SK-N-MC (cell line): ENCODE measurements around the gene ACTL10.
A peak's percentile ranks its signal among the peaks of the same experiment; 100 is the strongest.

Experiments
- DNase-seq: peaks from one replicate; pipeline ENCODE4 v3.0.0-alpha.2; 2011; ENCODE audit warnings: low read depth, low spot score
- H3K27ac ChIP-seq: fragments of 200-600 bp; sonication (generic); 2 replicates; pipeline ENCODE4 v1.5.1; 2016; ENCODE audit warnings: mixed run types
- H3K36me3 ChIP-seq: fragments of 200-600 bp; sonication (generic); 2 replicates; pipeline ENCODE4 v1.6.1; 2017; ENCODE audit warnings: antibody characterized with exemption, low read length, mixed read lengths; ENCODE audit not compliant: insufficient read depth
- H3K4me3 ChIP-seq: fragments of 200-600 bp; sonication (generic); 2 replicates; pipeline ENCODE4 v1.5.1; 2016
- H3K9ac ChIP-seq: fragments of 200-600 bp; sonication (generic); 2 replicates; pipeline ENCODE4 v1.8.0; 2017; ENCODE audit warnings: mixed run types, mixed read lengths; ENCODE audit not compliant: insufficient read length
- H3K9me3 ChIP-seq: fragments of 200-600 bp; sonication (generic); 2 replicates; pipeline ENCODE4 v1.6.1; 2017; ENCODE audit warnings: low read depth, mild to moderate bottlenecking, antibody characterized with exemption, low read length, moderate library complexity, mixed read lengths
- EZH2 ChIP-seq: fragments of 200-600 bp; sonication (generic); IDR thresholded peaks from one replicate; pipeline ENCODE4 v1.6.1; 2017; ENCODE audit warnings: antibody characterized with exemption
- FOXP2 ChIP-seq: optimal IDR thresholded peaks from 2 replicates; pipeline ENCODE3; 2011; ENCODE audit warnings: mild to moderate bottlenecking, moderate library complexity; ENCODE audit not compliant: insufficient read depth; ENCODE audit errors: extremely low read length, control extremely low read depth
- POLR2AphosphoS5 ChIP-seq: IDR thresholded peaks from 2 replicates; pipeline ENCODE4 v1.6.1; 2012; ENCODE audit warnings: mild to moderate bottlenecking, low read depth, low read length, borderline replicate concordance

Gene ACTL10

GRCh38 chr20:33677991-33678702 lies 11.4 kb downstream of the ACTL10 start:
- H3K27ac ChIP-seq, result 0 out of 2 replicates have a peak overlapping the region, but pooled peaks have one; percentile 36

GRCh38 chr20:33679758-33680485 lies 13.2 kb downstream of the ACTL10 start:
- Histone ChIP-seq H3K36me3 (peaks cover 34% of the 10 kb centered on the region), H3K27ac (no peak overlapping the region), H3K9ac (no peak overlapping the region), H3K9me3 (no peaks in the 10 kb centered on the region), H3K4me3 (no peak overlapping the region)
- TF ChIP-seq EZH2, result no peak
- no peak for DNase-seq

More at GRCh38 chr20:33677991-33678702, 11.4 kb downstream of the ACTL10 start:
- TF ChIP-seq EZH2, result no peak
- no peak for TF ChIP-seq POLR2AphosphoS5
- no peak for TF ChIP-seq FOXP2
- H3K9me3 ChIP-seq, result no peaks in the 10 kb centered on the region
- no peak overlapping the region for H3K4me3 ChIP-seq
- DNase-seq, result no peak
- peaks cover 34% of the 10 kb centered on the region for H3K36me3 ChIP-seq
- no peak overlapping the region for H3K9ac ChIP-seq

- TF ChIP-seq FOXP2 (no peak), EZH2 (no peak), POLR2AphosphoS5 (no peak)
- Histone ChIP-seq H3K9me3 (no peaks in the 10 kb centered on the region), H3K27ac (peak overlapping the region; percentile 42), H3K9ac (no peak overlapping the region), H3K4me3 (no peak overlapping the region), H3K36me3 (peaks cover 34% of the 10 kb centered on the region)
- DNase-seq, result no peak
Measured at GRCh38 chr20:33680686-33681085, 13.9 kb downstream of the ACTL10 start.

GRCh38 chr20:33681288-33681687 lies 14.5 kb downstream of the ACTL10 start:
- Histone ChIP-seq H3K36me3 (peaks cover 34% of the 10 kb centered on the region), H3K27ac (no peak overlapping the region)

GRCh38 chr20:33681728-33682353 lies 15.1 kb downstream of the ACTL10 start:
- peaks cover 34% of the 10 kb centered on the region for H3K36me3 ChIP-seq
- no peaks in the 10 kb centered on the region for H3K9me3 ChIP-seq
- no peak overlapping the region for H3K27ac ChIP-seq
- TF ChIP-seq FOXP2, result no peak
- no peak for TF ChIP-seq EZH2
- no peak for TF ChIP-seq POLR2AphosphoS5
- no peak for DNase-seq
- H3K9ac ChIP-seq, result no peak overlapping the region
- no peak overlapping the region for H3K4me3 ChIP-seq

More at GRCh38 chr20:33681288-33681687, 14.5 kb downstream of the ACTL10 start:
- Histone ChIP-seq H3K4me3 (no peak overlapping the region), H3K9me3 (no peaks in the 10 kb centered on the region), H3K9ac (no peak overlapping the region)
- DNase-seq, result no peak
- TF ChIP-seq EZH2, result no peak
- TF ChIP-seq FOXP2, result no peak
- no peak for TF ChIP-seq POLR2AphosphoS5

GRCh38 chr20:33684533-33685327 lies 18.0 kb downstream of the ACTL10 start:
- H3K4me3 ChIP-seq, result peak overlapping the region; percentile 86
- peak overlapping the region; percentile 33 for H3K27ac ChIP-seq
- H3K9me3 ChIP-seq, result no peaks in the 10 kb centered on the region
- TF ChIP-seq POLR2AphosphoS5 (peak; percentile 30; the same call in 1 of the 2 replicates), EZH2 (no peak), FOXP2 (peak; percentile 62)
- H3K36me3 ChIP-seq, result peaks cover 12% of the 10 kb centered on the region; the same call in 1 of the 2 replicates
- no peak for DNase-seq
- peak overlapping the region; percentile 72 for H3K9ac ChIP-seq

GRCh38 chr20:33685328-33686099 lies 18.8 kb downstream of the ACTL10 start:
- Histone ChIP-seq H3K27ac (no peak overlapping the region), H3K9ac (peak overlapping the region; percentile 72), H3K36me3 (peaks cover 4% of the 10 kb centered on the region; the same call in 1 of the 2 replicates), H3K9me3 (no peaks in the 10 kb centered on the region), H3K4me3 (peak overlapping the region; percentile 86)
- DNase-seq, result no peak
- no peak; the same call in 1 of the 2 replicates for TF ChIP-seq POLR2AphosphoS5
- no peak for TF ChIP-seq FOXP2
- no peak for TF ChIP-seq EZH2
